Hepatocyte (in vitro differentiated cells): ENCODE data around the gene ADCYAP1R1. TPM values are rescaled to one million over a fixed set of nuclear protein-coding genes. Genes with fewer than 3 reads are reported as not detected.

ENCODE experiments used
- DNase-seq: peaks from one replicate; pipeline ENCODE4 v3.0.0-alpha.2; 2016; ENCODE audit warnings: low spot score
- H2AFZ ChIP-seq: fragments of 200-600 bp; sonication (generic); 2 replicates; pipeline ENCODE4 v1.6.0; 2016; ENCODE audit warnings: antibody characterized with exemption, mild to moderate bottlenecking
- H3K27ac ChIP-seq: fragments of 200-600 bp; sonication (generic); 2 replicates; pipeline ENCODE4 v1.5.1; 2016; ENCODE audit warnings: mild to moderate bottlenecking
- H3K27me3 ChIP-seq: fragments of 200-600 bp; sonication (generic); 2 replicates; pipeline ENCODE4 v1.6.1; 2016
- H3K36me3 ChIP-seq: fragments of 200-600 bp; sonication (generic); replicated peaks from 2 replicates; pipeline ENCODE4 v1.5.1; 2016; ENCODE audit warnings: low read depth; ENCODE audit not compliant: insufficient read depth
- H3K4me1 ChIP-seq: fragments of 200-600 bp; sonication (generic); 2 replicates; pipeline ENCODE4 v1.5.1; 2016; ENCODE audit warnings: mild to moderate bottlenecking, moderate library complexity; ENCODE audit not compliant: insufficient read depth
- H3K4me2 ChIP-seq: fragments of 200-600 bp; sonication (generic); 2 replicates; pipeline ENCODE4 v1.6.0; 2016
- H3K4me3 ChIP-seq: fragments of 200-600 bp; sonication (generic); 2 replicates; pipeline ENCODE4 v1.5.1; 2016; ENCODE audit warnings: mild to moderate bottlenecking
- H3K79me2 ChIP-seq: fragments of 200-600 bp; sonication (generic); 2 replicates; pipeline ENCODE4 v1.6.0; 2017; ENCODE audit warnings: mild to moderate bottlenecking
- H3K9me2 ChIP-seq: fragments of 200-600 bp; sonication (generic); replicated peaks from 2 replicates; pipeline ENCODE4 v1.6.0; 2017; ENCODE audit warnings: mild to moderate bottlenecking; ENCODE audit not compliant: insufficient read depth
- H3K9me3 ChIP-seq: fragments of 200-600 bp; sonication (generic); 2 replicates; pipeline ENCODE4 v1.5.1; 2016; ENCODE audit warnings: low read depth, mild to moderate bottlenecking
- H4K20me1 ChIP-seq: fragments of 200-600 bp; sonication (generic); 2 replicates; pipeline ENCODE4 v1.6.0; 2016; ENCODE audit warnings: mild to moderate bottlenecking; ENCODE audit not compliant: insufficient read depth, poor library complexity, severe bottlenecking
- EZH2 ChIP-seq: fragments of 200-600 bp; sonication (generic); IDR thresholded peaks from 2 replicates; pipeline ENCODE4 v1.6.1; 2016; ENCODE audit warnings: antibody characterized with exemption, mild to moderate bottlenecking, borderline replicate concordance
- EZH2phosphoT487 ChIP-seq: fragments of 200-600 bp; sonication (generic); IDR thresholded peaks from one replicate; pipeline ENCODE4 v1.6.1; 2018; ENCODE audit warnings: antibody characterized with exemption, mild to moderate bottlenecking, low read depth, moderate library complexity; ENCODE audit not compliant: unreplicated experiment, severe bottlenecking
- WGBS: methylation state at CpG from one replicate; pipeline ENCODE4 v1.1.6; 2016; ENCODE audit warnings: low lambda C conversion rate; ENCODE audit errors: missing lambda C conversion rate; 5-methylcytosine and 5-hydroxymethylcytosine counted together
- polyA plus RNA-seq: library from polyadenylated mRNA; unstranded; fragments of >200 nt; fragmentation: Nextera tagmentation; extraction: Ambion mirVana; gene quantifications from 2 replicates; pipeline ENCODE4 v1.2.1, GENCODE V29; 2016
- total RNA-seq: library from RNA; depleted of rRNA; stranded (reverse); fragments of >200 nt; gene quantifications from 2 replicates; pipeline ENCODE4 v1.2.3, GENCODE V29; 2014
- TF ChIP-seq, protein P1 (sequence below): fragments of 200-600 bp; sonication (generic); IDR thresholded peaks from 2 replicates; pipeline ENCODE4 v1.5.1; 2016; ENCODE audit warnings: antibody characterized with exemption, mild to moderate bottlenecking; ENCODE audit not compliant: poor library complexity

Gene ADCYAP1R1
- total and polyA plus RNA-seq, 2 experiments from 2014 or later = 0.10 TPM; not detected in 1

- no peaks in the 10 kb centered on the region for H3K4me1 ChIP-seq
- TF ChIP-seq, protein P1, sequence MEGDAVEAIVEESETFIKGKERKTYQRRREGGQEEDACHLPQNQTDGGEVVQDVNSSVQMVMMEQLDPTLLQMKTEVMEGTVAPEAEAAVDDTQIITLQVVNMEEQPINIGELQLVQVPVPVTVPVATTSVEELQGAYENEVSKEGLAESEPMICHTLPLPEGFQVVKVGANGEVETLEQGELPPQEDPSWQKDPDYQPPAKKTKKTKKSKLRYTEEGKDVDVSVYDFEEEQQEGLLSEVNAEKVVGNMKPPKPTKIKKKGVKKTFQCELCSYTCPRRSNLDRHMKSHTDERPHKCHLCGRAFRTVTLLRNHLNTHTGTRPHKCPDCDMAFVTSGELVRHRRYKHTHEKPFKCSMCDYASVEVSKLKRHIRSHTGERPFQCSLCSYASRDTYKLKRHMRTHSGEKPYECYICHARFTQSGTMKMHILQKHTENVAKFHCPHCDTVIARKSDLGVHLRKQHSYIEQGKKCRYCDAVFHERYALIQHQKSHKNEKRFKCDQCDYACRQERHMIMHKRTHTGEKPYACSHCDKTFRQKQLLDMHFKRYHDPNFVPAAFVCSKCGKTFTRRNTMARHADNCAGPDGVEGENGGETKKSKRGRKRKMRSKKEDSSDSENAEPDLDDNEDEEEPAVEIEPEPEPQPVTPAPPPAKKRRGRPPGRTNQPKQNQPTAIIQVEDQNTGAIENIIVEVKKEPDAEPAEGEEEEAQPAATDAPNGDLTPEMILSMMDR = no peak
- TF ChIP-seq EZH2phosphoT487 (no peak), EZH2 (no peak)
Observed at GRCh38 chr7:31079824-31080511, 27.9 kb downstream of the ADCYAP1R1 start.

DNA sequence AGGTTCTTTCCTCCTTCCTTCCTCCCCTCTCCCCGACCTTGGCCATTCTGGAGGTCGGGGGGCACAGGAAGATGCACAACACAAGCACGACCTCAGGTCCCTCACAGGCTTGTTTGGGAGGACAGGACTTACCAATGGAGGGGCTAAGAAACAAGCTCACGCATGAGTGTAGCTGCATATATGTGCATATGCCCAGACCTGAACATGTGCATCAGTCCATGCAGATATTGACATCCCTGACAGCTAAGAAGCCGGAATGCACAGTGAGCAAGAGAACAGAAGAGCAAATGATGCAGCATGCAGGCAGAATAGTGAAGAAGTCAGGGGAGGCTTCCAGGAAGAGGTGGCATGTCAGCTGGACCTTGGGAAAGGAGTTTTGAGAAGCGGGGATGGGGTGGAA, 28.7 kb downstream of the ADCYAP1R1 start:
- no peaks in the 10 kb centered on the region for H3K79me2 ChIP-seq
- H2AFZ ChIP-seq = no peak overlapping the region
- WGBS = 76% methylated on average over 6 of the region's 6 CpGs
- no peaks in the 10 kb centered on the region for H3K9me3 ChIP-seq
- no peaks in the 10 kb centered on the region for H3K4me1 ChIP-seq
- no peaks in the 10 kb centered on the region for H3K36me3 ChIP-seq
- no peak for TF ChIP-seq EZH2phosphoT487
- TF ChIP-seq, protein P1 = no peak
- TF ChIP-seq EZH2 = no peak
- H3K27ac ChIP-seq = no peak overlapping the region
- no peak overlapping the region for H3K4me2 ChIP-seq
- H4K20me1 ChIP-seq = no peaks in the 10 kb centered on the region
- H3K27me3 ChIP-seq = peaks cover 28% of the 10 kb centered on the region
- no peak for DNase-seq
- no peaks in the 10 kb centered on the region for H3K9me2 ChIP-seq
- H3K4me3 ChIP-seq = no peak overlapping the region

More at GRCh38 chr7:31079824-31080511, 27.9 kb downstream of the ADCYAP1R1 start:
- no peak overlapping the region for H2AFZ ChIP-seq
- H3K9me2 ChIP-seq = no peaks in the 10 kb centered on the region
- H3K36me3 ChIP-seq = no peaks in the 10 kb centered on the region
- no peaks in the 10 kb centered on the region for H3K79me2 ChIP-seq
- H3K4me2 ChIP-seq = no peak overlapping the region
- H3K27me3 ChIP-seq = peaks cover 28% of the 10 kb centered on the region
- no peaks in the 10 kb centered on the region for H4K20me1 ChIP-seq
- no peak overlapping the region for H3K27ac ChIP-seq
- H3K4me3 ChIP-seq = no peak overlapping the region
- WGBS = 57% methylated on average over 6 of the region's 6 CpGs
- no peak for DNase-seq
- H3K9me3 ChIP-seq = no peaks in the 10 kb centered on the region

DNA sequence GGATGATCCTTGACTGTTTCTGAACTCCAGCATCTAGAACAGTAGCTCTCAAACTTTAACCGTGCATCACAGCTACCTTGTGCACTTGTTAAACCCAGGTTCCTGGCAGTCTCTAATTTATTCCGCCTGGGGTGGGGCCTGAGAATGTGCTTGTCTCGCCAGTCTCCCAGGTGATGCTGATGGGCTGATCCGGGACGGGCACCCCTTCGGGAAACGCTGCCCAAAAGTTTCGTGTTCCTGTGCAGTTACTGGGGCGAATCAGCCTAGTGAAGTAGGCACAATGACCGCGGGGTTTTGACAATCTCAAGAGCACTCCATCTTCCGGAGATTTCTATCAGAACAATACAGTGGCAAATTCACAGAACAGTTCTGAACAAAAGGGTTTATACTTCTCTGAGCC, 29.9 kb downstream of the ADCYAP1R1 start:
- no peaks in the 10 kb centered on the region for H3K79me2 ChIP-seq
- no peaks in the 10 kb centered on the region for H3K36me3 ChIP-seq
- DNase-seq = no peak
- H3K27ac ChIP-seq = no peak overlapping the region
- no peaks in the 10 kb centered on the region for H3K9me2 ChIP-seq
- no peak for TF ChIP-seq EZH2phosphoT487
- TF ChIP-seq, protein P1 = no peak
- H4K20me1 ChIP-seq = no peaks in the 10 kb centered on the region
- H3K4me1 ChIP-seq = no peaks in the 10 kb centered on the region
- peaks cover 28% of the 10 kb centered on the region for H3K27me3 ChIP-seq
- no peaks in the 10 kb centered on the region for H3K9me3 ChIP-seq
- H3K4me2 ChIP-seq = no peak overlapping the region
- no peak overlapping the region for H3K4me3 ChIP-seq
- H2AFZ ChIP-seq = no peak overlapping the region
- 90% methylated on average over 12 of the region's 12 CpGs for WGBS
